Jurkat, Clone E6-1 (cell line): ENCODE measurements around the gene SOBP.

ENCODE experiments used
- DNase-seq: peaks from one replicate; pipeline ENCODE4 v3.0.0-alpha.2; 2011; ENCODE audit warnings: low read depth, low spot score
- H3K4me3 ChIP-seq: 2 replicates; pipeline ENCODE4 v1.5.1; 2011; ENCODE audit warnings: mild to moderate bottlenecking, low read length, control low read depth, moderate library complexity

The SOBP gene

GRCh38 chr6:107661291-107661690, 171.4 kb downstream of the SOBP start:
- no peak for DNase-seq
- H3K4me3 ChIP-seq: no peak overlapping the region

- DNase-seq: no peak
- H3K4me3 ChIP-seq: no peak overlapping the region
Measured at GRCh38 chr6:107662333-107662732, 172.4 kb downstream of the SOBP start.

GRCh38 chr6:107663308-107663707, 173.4 kb downstream of the SOBP start:
- H3K4me3 ChIP-seq: no peak overlapping the region
- no peak for DNase-seq

- no peak overlapping the region for H3K4me3 ChIP-seq
- DNase-seq: no peak
Measured at GRCh38 chr6:107665382-107665781, 175.5 kb downstream of the SOBP start.

- no peak overlapping the region for H3K4me3 ChIP-seq
- no peak for DNase-seq
Measured at GRCh38 chr6:107666084-107666980, 176.4 kb downstream of the SOBP start.

- no peak overlapping the region for H3K4me3 ChIP-seq
- no peak for DNase-seq
Measured at GRCh38 chr6:107666981-107667601, 177.2 kb downstream of the SOBP start.

GRCh38 chr6:107667790-107668189, 177.9 kb downstream of the SOBP start:
- no peak for DNase-seq

GRCh38 chr6:107668743-107669474, 179.0 kb downstream of the SOBP start:
- no peak overlapping the region for H3K4me3 ChIP-seq
- peak; percentile 41 for DNase-seq

More at GRCh38 chr6:107667790-107668189, 177.9 kb downstream of the SOBP start:
- no peak overlapping the region for H3K4me3 ChIP-seq

- no peak for DNase-seq
- H3K4me3 ChIP-seq: no peak overlapping the region
Measured at GRCh38 chr6:107670792-107671199, 180.9 kb downstream of the SOBP start.

GRCh38 chr6:107673076-107673494, 183.2 kb downstream of the SOBP start:
- H3K4me3 ChIP-seq: no peak overlapping the region
- no peak for DNase-seq

GRCh38 chr6:107674995-107675738, 185.2 kb downstream of the SOBP start:
- peak overlapping the region; percentile 28 for H3K4me3 ChIP-seq

GRCh38 chr6:107676042-107676441, 186.1 kb downstream of the SOBP start:
- H3K4me3 ChIP-seq: no peak overlapping the region
- no peak for DNase-seq

More at GRCh38 chr6:107674995-107675738, 185.2 kb downstream of the SOBP start:
- peak; percentile 76 for DNase-seq

- DNase-seq: no peak
- no peak overlapping the region for H3K4me3 ChIP-seq
Measured at GRCh38 chr6:107677399-107677798, 187.5 kb downstream of the SOBP start.

- H3K4me3 ChIP-seq: no peak overlapping the region
- no peak for DNase-seq
Measured at GRCh38 chr6:107679457-107679856, 189.5 kb downstream of the SOBP start.

GRCh38 chr6:107682721-107683120, 192.8 kb downstream of the SOBP start:
- H3K4me3 ChIP-seq: no peak overlapping the region
- DNase-seq: no peak

- DNase-seq: no peak
Measured at GRCh38 chr6:107683183-107683582, 193.3 kb downstream of the SOBP start.

GRCh38 chr6:107684996-107685395, 195.1 kb downstream of the SOBP start:
- no peak for DNase-seq
- no peak overlapping the region for H3K4me3 ChIP-seq

More at GRCh38 chr6:107683183-107683582, 193.3 kb downstream of the SOBP start:
- no peak overlapping the region for H3K4me3 ChIP-seq

GRCh38 chr6:107689190-107689589, 199.3 kb downstream of the SOBP start:
- no peak for DNase-seq
- H3K4me3 ChIP-seq: no peak overlapping the region
